GM19023 (cell line): ENCODE measurements around the gene ADSS1.

Experiments
- ATAC-seq: cut with Tn5 transposase; IDR thresholded peaks from one replicate; pipeline ENCODE4 v1.9.1; 2021; ENCODE audit warnings: mild to moderate bottlenecking, moderate library complexity; ENCODE audit not compliant: unreplicated experiment

ADSS1 gene

DNA sequence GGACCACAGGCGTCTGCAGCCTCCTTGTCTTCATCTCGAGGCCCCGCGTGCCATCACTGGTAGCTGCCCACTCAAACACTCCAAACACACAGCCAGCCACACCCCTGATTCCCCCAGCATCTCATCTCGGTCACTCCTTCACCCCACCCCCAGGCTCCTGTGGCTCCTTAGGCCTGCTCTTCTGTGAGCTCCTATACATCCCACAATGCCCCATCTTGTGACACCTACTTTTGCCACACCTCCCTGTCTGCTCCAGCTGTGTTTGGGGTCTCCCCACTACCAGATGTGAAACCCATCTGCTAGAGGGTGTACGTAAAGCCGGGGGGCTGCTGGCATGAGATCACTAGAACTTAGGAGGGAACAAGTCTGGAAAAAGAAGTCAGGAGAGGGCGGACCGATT is 67.4 kb downstream of the ADSS1 start:
- no peak for ATAC-seq

DNA sequence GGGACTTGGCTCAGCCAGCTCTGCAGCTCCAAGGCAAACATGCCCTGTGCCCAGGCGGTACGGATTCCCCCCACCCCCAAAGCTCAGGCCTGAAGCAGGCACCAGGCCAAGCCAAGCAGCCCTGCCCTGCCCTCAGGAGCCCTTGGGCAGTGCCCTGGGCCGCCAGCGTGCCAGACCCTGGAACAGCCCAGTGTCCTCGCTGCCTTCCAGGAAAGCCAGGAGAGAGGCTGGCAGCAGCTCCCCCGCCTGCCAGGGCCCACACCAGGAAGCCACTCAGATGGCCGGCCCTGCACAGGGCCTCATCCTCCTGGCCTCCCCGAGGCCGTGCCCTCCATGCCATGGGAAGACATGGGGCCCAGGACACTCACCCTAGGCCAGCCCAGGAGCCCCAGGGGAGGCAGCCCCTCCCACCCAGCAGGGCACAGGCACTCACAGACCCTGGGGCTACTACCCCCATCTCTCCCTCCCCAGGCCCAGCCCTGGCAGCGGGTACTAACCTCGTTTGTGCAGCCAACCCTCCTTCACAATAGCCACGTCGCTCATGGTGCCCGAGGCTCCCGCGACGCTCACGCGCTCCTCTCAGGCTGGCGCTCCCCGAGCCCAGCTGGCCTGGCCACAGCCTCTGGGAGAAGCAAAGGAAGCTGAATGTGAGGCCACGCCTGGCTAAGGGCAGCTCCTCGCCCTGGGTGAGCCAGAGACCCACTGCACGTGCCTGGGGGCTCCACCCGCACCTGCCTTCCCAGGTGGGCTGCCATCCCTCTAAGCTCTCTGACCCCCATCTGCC is 68.3 kb downstream of the ADSS1 start:
- ATAC-seq, result no peak

- ATAC-seq, result no peak
Observed at GRCh38 chr14:104792945-104793702, 69.1 kb downstream of the ADSS1 start.

DNA sequence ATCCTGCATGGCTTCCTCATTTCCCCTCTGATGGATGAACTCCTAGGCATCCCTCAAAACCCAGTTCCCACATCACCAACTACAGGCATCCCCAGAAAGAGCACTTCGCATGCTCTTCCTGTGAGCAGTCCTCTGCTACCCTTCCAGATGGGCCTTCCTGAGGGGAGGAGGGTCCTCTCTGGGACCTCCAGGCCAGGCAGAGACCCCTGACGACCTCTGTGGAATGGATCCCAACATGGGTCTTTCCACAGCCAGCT is 69.6 kb downstream of the ADSS1 start:
- ATAC-seq, result no peak

DNA sequence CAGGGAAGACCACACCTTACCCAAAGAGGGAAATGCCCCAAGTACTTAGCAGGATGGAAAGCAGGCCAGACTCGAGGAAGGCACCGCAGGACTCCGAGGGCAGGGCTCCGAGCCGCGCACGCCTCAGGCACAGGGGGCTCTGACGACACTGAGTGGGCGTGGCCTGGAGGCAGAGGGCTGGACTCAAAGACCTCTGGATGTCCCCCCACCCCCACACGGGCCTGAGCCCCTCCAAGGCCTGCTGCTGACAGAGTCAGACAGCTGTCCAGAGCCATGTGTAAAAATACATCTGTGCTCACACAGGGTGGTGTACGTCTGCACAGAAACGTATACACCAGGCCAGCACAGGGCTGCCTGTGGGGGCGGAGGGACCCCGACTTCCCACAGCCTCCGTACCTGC is 70.1 kb downstream of the ADSS1 start:
- ATAC-seq, result no peak

DNA sequence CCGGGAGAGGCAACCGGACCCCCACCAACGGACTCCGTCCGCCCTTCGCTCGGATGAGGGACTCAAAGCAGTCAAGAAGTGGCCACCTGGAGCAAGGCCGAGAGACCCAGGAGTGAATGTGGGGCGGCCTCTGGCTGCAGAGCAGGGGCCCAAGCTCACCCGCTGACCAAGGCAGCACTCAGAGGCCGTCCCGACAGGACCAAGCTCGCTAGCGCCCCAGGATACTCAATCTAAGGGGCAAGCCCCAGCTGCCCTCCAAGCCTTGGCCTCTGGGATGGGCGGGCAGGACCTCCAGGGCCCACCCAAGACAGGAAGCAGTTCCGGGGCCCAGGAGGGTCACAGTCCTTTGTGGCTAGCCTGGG is 70.6 kb downstream of the ADSS1 start:
- no peak for ATAC-seq

- no peak for ATAC-seq
Observed at GRCh38 chr14:104794993-104795780, 71.2 kb downstream of the ADSS1 start, which contains the start of gene AKT1. TSS of gene AKT1 (minus strand) at chr14:104795748. CDS start at chr14:104792643, 3,105 bp downstream.

- no peak for ATAC-seq
Observed at GRCh38 chr14:104795781-104796686, 72.0 kb downstream of the ADSS1 start.

DNA sequence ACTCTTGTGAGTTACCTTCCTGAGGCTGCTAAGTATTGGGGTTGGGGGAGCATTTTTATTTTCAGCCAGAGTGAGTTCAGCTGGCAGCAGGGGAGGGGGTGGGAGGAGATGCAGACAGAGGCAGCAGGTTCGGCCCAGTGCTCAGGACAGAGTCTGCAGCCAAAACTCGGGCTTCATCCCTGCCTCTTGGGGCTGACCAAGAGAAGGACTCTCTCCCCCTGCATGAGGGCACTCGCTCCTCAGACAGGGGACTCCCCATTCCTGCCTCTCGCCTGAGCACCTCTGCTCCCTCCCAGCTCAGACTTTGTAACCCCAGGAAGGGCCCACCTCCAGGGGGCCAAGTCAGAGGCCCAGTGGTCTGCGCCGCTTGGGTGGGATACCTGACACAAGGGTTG is 72.7 kb downstream of the ADSS1 start:
- ATAC-seq, result no peak
